Tibial artery (tissue), 4 donors: ENCODE results near the gene PCDH15.

ENCODE experiments used
- DNase-seq, 2 donors: peaks; one replicate each; pipeline ENCODE4 v3.0.0-alpha.2; 2019
- H3K27ac ChIP-seq, 2 donors: fragments of 200-600 bp; sonication (generic) in 1 of 2; 1 replicate in 1 of 2; 2 replicates in 1 of 2; pipeline ENCODE4 v1.5.1; 2018 to 2019; ENCODE audit warnings: mild to moderate bottlenecking in 1 of 2
- H3K27me3 ChIP-seq, 2 donors: fragments of 200-600 bp; sonication (generic) in 1 of 2; one replicate each; pipeline versions ENCODE4 v1.5.1 to v1.6.0; 2016 to 2019
- H3K36me3 ChIP-seq, 3 donors: fragments of 200-600 bp; sonication (generic) in 2 of 3; one replicate each; pipeline ENCODE4 v1.5.1; 2016 to 2019; ENCODE audit warnings: mild to moderate bottlenecking in 2 of 3
- H3K4me1 ChIP-seq, 4 donors: fragments of 200-600 bp; sonication (generic) in 2 of 4; 1 replicate in 3 of 4; 2 replicates in 1 of 4; pipeline ENCODE4 v1.5.1; 2016 to 2019
- H3K4me3 ChIP-seq, 2 donors: fragments of 200-600 bp; sonication (generic) in 1 of 2; 1 replicate in 1 of 2; 2 replicates in 1 of 2; pipeline ENCODE4 v1.5.1; 2018 to 2019; ENCODE audit warnings: mild to moderate bottlenecking in 2 of 2
- H3K9me3 ChIP-seq, 3 donors: fragments of 200-600 bp; sonication (generic) in 1 of 3; one replicate each; pipeline ENCODE4 v1.5.1; 2016 to 2019
- intact Hi-C: fragments of 100-400 bp; cut with DNase I; formaldehyde crosslinking; loops from one replicate; pipeline ENCODE4 v1.15.0; 2023; ENCODE audit warnings: low total_unique reads
- TF ChIP-seq, protein P1 (sequence below), 2 experiments: fragments of 200-600 bp in 1 of 2; fragments of 450-650 bp in 1 of 2; IDR thresholded peaks; one replicate each; pipeline ENCODE4 v1.5.1; 2017 to 2019; ENCODE audit warnings: antibody characterized with exemption in 2 of 2, mild to moderate bottlenecking in 1 of 2, moderate library complexity in 1 of 2

Gene PCDH15

DNA sequence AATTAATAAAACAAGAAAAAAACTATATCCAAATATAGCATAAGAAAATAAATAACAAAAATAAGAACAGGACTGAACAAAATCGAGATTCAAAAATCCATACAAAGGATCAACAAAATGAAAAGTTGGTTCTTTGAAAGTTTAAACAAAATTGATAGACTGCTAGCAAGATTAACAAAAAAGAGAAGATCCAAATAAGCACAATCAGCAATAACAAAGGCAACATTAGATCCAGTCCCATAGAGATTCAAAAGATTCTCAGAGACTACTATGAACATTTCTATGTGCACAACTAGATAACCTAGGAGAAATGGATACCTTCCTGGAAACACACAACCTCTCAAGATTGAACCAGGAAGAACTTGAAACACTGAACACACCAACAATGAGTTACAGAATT, 534.6 kb downstream of the PCDH15 start:
- no peaks in the 10 kb centered on the region for H3K36me3 ChIP-seq
- no peaks in the 10 kb centered on the region for H3K9me3 ChIP-seq
- H3K27ac ChIP-seq, result no peak overlapping the region
- no peak for DNase-seq
- H3K4me1 ChIP-seq, result no peaks in the 10 kb centered on the region
- H3K27me3 ChIP-seq, result no peaks in the 10 kb centered on the region
- H3K4me3 ChIP-seq, result no peak overlapping the region
- intact Hi-C loops, result no loop called here
- TF ChIP-seq, protein P1, sequence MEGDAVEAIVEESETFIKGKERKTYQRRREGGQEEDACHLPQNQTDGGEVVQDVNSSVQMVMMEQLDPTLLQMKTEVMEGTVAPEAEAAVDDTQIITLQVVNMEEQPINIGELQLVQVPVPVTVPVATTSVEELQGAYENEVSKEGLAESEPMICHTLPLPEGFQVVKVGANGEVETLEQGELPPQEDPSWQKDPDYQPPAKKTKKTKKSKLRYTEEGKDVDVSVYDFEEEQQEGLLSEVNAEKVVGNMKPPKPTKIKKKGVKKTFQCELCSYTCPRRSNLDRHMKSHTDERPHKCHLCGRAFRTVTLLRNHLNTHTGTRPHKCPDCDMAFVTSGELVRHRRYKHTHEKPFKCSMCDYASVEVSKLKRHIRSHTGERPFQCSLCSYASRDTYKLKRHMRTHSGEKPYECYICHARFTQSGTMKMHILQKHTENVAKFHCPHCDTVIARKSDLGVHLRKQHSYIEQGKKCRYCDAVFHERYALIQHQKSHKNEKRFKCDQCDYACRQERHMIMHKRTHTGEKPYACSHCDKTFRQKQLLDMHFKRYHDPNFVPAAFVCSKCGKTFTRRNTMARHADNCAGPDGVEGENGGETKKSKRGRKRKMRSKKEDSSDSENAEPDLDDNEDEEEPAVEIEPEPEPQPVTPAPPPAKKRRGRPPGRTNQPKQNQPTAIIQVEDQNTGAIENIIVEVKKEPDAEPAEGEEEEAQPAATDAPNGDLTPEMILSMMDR (IDR thresholded peaks at IDR 0.05), result no peak

DNA sequence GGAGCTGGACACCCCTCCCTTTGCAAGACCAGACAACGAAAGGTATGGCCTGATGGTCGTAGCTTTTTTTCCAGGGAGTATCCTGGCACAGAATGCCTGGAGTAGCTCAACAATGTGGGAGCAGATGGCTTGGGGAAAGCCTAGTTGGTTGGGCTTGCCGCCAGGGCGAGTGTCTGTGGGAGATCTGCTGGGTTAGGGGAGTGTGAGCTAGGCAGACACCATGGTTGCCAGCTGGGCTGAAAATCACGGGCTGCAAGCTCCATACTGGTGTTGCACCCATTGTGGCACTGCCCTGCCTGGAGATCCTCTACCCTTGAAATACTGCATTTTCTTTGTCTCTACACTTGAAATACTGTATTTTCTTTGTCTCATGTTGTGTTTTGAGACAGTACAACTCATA, 538.3 kb downstream of the PCDH15 start:
- Histone ChIP-seq H3K27ac (no peak overlapping the region), H3K4me1 (no peaks in the 10 kb centered on the region), H3K4me3 (no peak overlapping the region), H3K27me3 (no peaks in the 10 kb centered on the region), H3K36me3 (no peaks in the 10 kb centered on the region), H3K9me3 (no peaks in the 10 kb centered on the region)
- intact Hi-C loops, result no loop called here
- no peak for DNase-seq
- TF ChIP-seq, protein P1 (IDR thresholded peaks at IDR 0.05), result no peak

DNA sequence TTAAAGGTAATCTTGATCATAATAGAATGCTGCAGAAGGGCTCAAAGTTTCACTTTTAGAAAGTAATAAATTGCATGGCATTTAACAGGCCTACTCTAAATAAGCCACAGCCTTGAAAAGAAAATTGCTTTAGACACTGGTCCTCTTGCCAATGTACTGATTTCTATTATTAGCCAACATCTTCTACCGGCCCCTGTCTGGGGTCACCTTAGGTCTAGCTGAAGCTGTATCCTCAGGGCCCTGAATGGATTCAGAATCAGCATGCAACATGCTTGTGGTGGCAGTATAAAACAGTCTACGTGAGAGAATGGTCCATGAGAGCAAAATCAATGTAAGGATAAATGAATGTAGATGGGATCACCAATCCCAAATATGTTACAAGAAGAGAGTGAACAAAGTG, 541.9 kb downstream of the PCDH15 start:
- intact Hi-C loops, result no loop called here
- Histone ChIP-seq H3K36me3 (no peaks in the 10 kb centered on the region), H3K27me3 (no peaks in the 10 kb centered on the region), H3K4me3 (no peak overlapping the region), H3K4me1 (no peaks in the 10 kb centered on the region), H3K9me3 (no peaks in the 10 kb centered on the region), H3K27ac (no peak overlapping the region)
- no peak for DNase-seq
- TF ChIP-seq, protein P1 (IDR thresholded peaks at IDR 0.05), result no peak

DNA sequence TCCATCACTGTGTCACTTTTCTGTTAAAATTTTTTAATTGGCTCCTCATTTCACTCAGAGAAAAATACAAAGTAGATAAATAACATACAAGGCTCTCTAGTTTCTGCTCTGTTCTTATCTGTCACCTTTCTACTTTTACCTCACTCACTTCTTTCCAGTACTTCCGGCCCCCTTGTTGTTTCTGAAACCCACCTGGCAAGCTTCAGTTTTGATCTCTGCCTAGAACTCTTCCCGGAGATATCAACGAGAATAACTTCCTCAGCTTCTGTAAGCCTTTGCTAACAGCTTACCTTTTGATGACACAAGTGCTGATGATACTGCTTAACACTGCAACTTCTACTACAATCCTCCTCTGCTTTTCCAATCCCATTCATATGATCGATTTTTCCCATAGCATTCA, 566.2 kb downstream of the PCDH15 start:
- Histone ChIP-seq H3K4me1 (no peaks in the 10 kb centered on the region), H3K9me3 (peaks cover 0 to 4% (median 0%) of the 10 kb centered on the region in 3 donors), H3K36me3 (no peaks in the 10 kb centered on the region), H3K27me3 (no peaks in the 10 kb centered on the region), H3K27ac (no peak overlapping the region), H3K4me3 (no peak overlapping the region)
- intact Hi-C loops, result no loop called here
- no peak for DNase-seq
- TF ChIP-seq, protein P1 (IDR thresholded peaks at IDR 0.05), result no peak

DNA sequence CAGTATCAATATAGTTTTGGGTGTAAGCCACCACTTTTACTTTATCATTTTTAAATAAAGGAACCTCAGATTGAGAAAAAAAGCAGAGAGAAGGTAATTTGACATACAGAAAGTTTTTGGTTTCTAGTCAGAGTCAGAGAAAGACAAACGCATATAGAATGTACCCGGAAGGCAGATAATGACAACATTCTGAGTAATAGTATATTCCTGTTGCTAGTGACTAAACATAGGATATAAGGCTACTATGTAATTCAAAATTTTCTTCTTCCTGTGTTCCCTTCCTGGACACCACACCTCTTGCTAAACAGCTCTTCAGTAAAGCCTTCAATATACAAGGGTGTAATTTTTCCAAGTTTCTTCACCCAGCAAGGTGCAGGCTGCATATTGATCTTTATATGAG, 597.6 kb downstream of the PCDH15 start:
- DNase-seq, result no peak
- TF ChIP-seq, protein P1 (IDR thresholded peaks at IDR 0.05), result no peak
- no peaks in the 10 kb centered on the region for H3K36me3 ChIP-seq
- no peaks in the 10 kb centered on the region for H3K9me3 ChIP-seq
- H3K27ac ChIP-seq, result no peak overlapping the region
- no peaks in the 10 kb centered on the region for H3K27me3 ChIP-seq
- H3K4me1 ChIP-seq, result no peaks in the 10 kb centered on the region
- H3K4me3 ChIP-seq, result no peak overlapping the region
- intact Hi-C loops, result no loop called here

DNA sequence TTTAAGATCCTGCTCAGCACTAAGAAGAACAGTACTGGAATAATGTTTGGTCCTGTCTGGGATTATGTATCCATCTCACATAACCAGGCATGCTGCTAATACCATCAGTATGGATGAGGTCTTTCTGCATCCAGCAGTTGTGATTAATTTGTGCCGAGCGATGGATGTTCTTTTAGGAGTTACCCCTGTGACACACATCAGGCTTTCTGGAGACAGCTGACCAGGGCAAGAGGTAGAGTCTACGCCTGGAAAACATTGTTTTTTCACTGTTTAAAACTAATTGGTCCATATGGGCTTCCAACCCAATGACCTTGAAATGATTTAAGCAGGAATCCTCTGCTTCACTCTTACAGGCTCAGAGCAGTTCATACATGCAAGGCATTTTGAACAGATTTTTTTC, 603.0 kb downstream of the PCDH15 start:
- H3K27ac ChIP-seq, result no peak overlapping the region
- no peaks in the 10 kb centered on the region for H3K27me3 ChIP-seq
- intact Hi-C loops, result no loop called here
- no peak overlapping the region for H3K4me3 ChIP-seq
- no peaks in the 10 kb centered on the region for H3K4me1 ChIP-seq
- H3K36me3 ChIP-seq, result no peaks in the 10 kb centered on the region
- TF ChIP-seq, protein P1 (IDR thresholded peaks at IDR 0.05), result no peak
- no peaks in the 10 kb centered on the region for H3K9me3 ChIP-seq
- no peak for DNase-seq
